ENCODE results near the gene ARHGEF4. TPM values are rescaled to one million over a fixed set of nuclear protein-coding genes. Genes with fewer than 3 reads are reported as not detected.
"Not testable (repeated sequence)": the region's sequence is repeated elsewhere in the genome, so short reads cannot be mapped to it uniquely, and the experiment has no call there.

Gene ARHGEF4
- total RNA-seq, 1 donor from 2014 or later, result 9.1 TPM

DNA sequence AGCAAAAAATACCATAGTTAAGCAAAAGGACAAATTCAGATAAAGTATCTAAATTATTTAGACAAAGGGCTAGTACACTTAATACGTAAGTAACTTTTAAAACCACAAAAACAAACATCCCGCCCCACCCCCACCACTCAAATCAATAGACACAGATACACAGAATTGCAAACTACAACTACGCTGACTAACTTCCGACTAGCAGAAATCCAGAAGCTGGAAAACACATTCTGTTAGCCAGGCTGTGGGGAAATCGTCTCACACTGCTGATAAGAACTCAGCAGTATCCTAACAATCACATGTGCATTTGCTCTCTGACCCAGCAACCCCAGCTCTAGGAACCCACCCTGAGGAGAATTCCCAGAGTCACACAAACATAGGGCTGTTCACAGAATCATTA lies 240.0 kb downstream of the ARHGEF4 start:
- Histone ChIP-seq H3K9me3 (no peaks in the 10 kb centered on the region), H3K4me3 (no peak overlapping the region), H3K27ac (no peak overlapping the region), H3K4me1 (peaks cover 7% of the 10 kb centered on the region), H3K36me3 (peaks cover 97% of the 10 kb centered on the region), H3K27me3 (ENCODE audit: low read depth) (no peaks in the 10 kb centered on the region)
- TF ChIP-seq, protein P1, sequence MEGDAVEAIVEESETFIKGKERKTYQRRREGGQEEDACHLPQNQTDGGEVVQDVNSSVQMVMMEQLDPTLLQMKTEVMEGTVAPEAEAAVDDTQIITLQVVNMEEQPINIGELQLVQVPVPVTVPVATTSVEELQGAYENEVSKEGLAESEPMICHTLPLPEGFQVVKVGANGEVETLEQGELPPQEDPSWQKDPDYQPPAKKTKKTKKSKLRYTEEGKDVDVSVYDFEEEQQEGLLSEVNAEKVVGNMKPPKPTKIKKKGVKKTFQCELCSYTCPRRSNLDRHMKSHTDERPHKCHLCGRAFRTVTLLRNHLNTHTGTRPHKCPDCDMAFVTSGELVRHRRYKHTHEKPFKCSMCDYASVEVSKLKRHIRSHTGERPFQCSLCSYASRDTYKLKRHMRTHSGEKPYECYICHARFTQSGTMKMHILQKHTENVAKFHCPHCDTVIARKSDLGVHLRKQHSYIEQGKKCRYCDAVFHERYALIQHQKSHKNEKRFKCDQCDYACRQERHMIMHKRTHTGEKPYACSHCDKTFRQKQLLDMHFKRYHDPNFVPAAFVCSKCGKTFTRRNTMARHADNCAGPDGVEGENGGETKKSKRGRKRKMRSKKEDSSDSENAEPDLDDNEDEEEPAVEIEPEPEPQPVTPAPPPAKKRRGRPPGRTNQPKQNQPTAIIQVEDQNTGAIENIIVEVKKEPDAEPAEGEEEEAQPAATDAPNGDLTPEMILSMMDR (IDR thresholded peaks at IDR 0.05), result no peak
- no peak for ATAC-seq
- no peak for DNase-seq
- intact Hi-C loops (cut with DNase I), result no loop called here

GRCh38 chr2:131077182-131077846 lies 240.6 kb downstream of the ARHGEF4 start:
- ATAC-seq (peak in 1 of 2 donors; percentile 33), DNase-seq (no peak)
- peaks cover 7% of the 10 kb centered on the region for H3K4me1 ChIP-seq
- H3K9me3 ChIP-seq, result no peaks in the 10 kb centered on the region
- intact Hi-C loops (cut with DNase I), result no loop called here
- no peak overlapping the region for H3K27ac ChIP-seq
- no peak overlapping the region for H3K4me3 ChIP-seq
- no peaks in the 10 kb centered on the region for H3K27me3 ChIP-seq (ENCODE audit: low read depth)
- peaks cover 97% of the 10 kb centered on the region for H3K36me3 ChIP-seq
- TF ChIP-seq, protein P1 (IDR thresholded peaks at IDR 0.05), result no peak

DNA sequence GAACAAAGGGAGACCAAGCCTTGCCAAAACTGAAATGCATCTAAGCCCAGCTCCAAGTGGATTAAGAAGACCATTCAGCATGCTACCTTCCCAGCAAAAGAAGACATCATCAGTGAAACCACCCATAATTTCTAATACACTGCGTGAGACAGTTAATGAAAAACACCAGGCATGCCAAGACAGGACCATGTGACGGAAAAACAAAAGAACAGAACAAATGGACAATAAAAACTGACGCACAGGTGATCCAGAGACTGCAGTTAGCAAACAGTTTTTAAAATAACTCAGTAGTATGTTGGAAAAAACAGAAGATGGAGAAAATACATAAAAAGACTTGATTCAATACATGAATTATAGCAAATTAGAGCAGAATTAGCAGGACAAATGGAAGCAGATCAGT lies 241.3 kb downstream of the ARHGEF4 start:
- H3K27ac ChIP-seq, result no peak overlapping the region
- TF ChIP-seq, protein P1 (IDR thresholded peaks at IDR 0.05), result no peak
- no peak for ATAC-seq
- DNase-seq, result no peak
- peaks cover 7% of the 10 kb centered on the region for H3K4me1 ChIP-seq
- H3K27me3 ChIP-seq (ENCODE audit: low read depth), result no peaks in the 10 kb centered on the region
- no peak overlapping the region for H3K4me3 ChIP-seq
- H3K9me3 ChIP-seq, result no peaks in the 10 kb centered on the region
- intact Hi-C loops (cut with DNase I), result no loop called here
- H3K36me3 ChIP-seq, result peaks cover 91% of the 10 kb centered on the region

- H3K27me3 ChIP-seq (ENCODE audit: low read depth); H3K4me1 ChIP-seq; H3K27ac ChIP-seq; H3K4me3 ChIP-seq; ATAC-seq; intact Hi-C loops (cut with DNase I); H3K9me3 ChIP-seq; DNase-seq: not testable (repeated sequence)
- peaks cover 79% of the 10 kb centered on the region for H3K36me3 ChIP-seq
Measured at GRCh38 chr2:131079931-131080330, 243.2 kb downstream of the ARHGEF4 start.

- no peaks in the 10 kb centered on the region for H3K9me3 ChIP-seq
- H3K36me3 ChIP-seq, result peaks cover 79% of the 10 kb centered on the region
- H3K4me1 ChIP-seq, result peaks cover 16% of the 10 kb centered on the region
- no peak overlapping the region for H3K4me3 ChIP-seq
- intact Hi-C loops (cut with DNase I), result no loop called here
- no peak overlapping the region for H3K27ac ChIP-seq
- no peaks in the 10 kb centered on the region for H3K27me3 ChIP-seq (ENCODE audit: low read depth)
- TF ChIP-seq, protein P1 (IDR thresholded peaks at IDR 0.05), result no peak
- ATAC-seq (no peak), DNase-seq (no peak)
Measured at GRCh38 chr2:131081190-131081589, 244.5 kb downstream of the ARHGEF4 start.

- H3K4me3 ChIP-seq, result no peak overlapping the region
- intact Hi-C loops (cut with DNase I), result no loop called here
- peaks cover 66% of the 10 kb centered on the region for H3K36me3 ChIP-seq
- peaks cover 12% of the 10 kb centered on the region for H3K4me1 ChIP-seq
- ATAC-seq (no peak), DNase-seq (no peak)
- no peaks in the 10 kb centered on the region for H3K9me3 ChIP-seq
- H3K27ac ChIP-seq, result no peak overlapping the region
- no peaks in the 10 kb centered on the region for H3K27me3 ChIP-seq (ENCODE audit: low read depth)
- TF ChIP-seq, protein P1 (IDR thresholded peaks at IDR 0.05), result no peak
Measured at GRCh38 chr2:131085646-131086045, 248.9 kb downstream of the ARHGEF4 start.

Measured in lower lobe of right lung (tissue), 2 donors.